GM21529 (cell line): ENCODE data around the gene PCSK4.
"Not testable (repeated sequence)": the region's sequence is repeated elsewhere in the genome, so short reads cannot be mapped to it uniquely, and the experiment has no call there.

Source experiments
- ATAC-seq: cut with Tn5 transposase; IDR thresholded peaks from one replicate; pipeline ENCODE4 v1.9.1; 2021; ENCODE audit not compliant: unreplicated experiment

PCSK4 gene

GRCh38 chr19:1505991-1506881 lies 16.1 kb upstream of the PCSK4 start:
- no peak for ATAC-seq

DNA sequence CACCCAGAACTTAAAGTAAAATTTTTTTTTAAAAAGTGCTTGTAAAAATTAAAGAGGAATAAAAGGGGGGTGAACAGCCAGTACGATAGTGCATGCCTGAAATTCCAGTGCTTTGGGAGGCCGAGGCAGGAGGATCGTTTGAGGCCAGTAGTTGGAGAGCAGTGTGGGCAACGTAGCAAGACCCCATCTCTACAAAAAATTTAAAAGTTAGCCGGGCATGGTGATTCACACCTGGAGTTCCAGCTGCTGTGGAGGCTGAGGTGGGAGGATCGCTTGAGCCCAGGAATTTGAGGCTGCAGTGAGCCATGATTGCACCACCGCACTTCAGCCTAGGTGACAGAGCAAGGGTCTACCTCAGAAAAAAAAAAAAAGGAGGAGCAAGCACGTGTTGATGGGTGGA lies 14.9 kb upstream of the PCSK4 start:
- no peak for ATAC-seq

DNA sequence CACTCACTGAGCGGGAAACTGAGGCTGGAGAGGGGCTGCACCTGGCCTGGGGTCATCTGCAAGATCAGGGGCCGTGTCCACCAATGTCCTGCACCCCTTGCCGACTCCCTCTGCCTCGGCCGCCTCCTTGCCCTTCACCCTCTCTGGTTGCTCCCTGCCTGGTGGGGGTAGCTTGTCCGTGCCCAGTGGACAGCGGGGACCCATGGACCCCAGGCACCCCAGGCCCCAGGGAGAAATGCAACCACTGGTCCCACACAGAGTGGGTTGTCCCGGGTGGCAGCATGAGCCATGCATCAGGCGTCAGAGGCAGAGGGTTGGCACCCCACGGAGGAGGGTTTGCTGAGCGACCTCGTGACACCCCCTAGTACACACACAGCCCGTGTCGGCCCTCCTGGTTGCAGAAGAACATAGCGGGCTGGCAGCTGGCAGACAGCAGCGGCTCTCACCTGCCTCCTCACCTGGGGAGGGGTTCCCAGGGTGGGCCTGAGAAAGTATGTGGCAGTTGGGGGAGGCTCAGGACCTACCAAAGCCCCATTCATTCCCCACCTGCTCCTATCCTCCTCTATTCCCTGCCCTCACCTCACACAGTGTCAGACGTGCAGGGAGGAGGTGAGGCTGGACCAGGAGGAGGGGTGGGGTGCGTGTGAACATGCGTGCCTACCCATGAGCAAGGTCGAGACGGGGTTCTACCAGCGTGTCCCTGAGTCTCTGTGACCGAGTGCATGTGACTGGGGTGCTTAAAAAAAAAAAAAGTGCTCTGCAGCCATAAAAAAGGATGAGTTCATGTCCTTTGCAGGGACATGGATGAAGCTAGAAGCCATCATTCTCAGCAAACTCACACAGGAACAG lies 14.0 kb upstream of the PCSK4 start:
- ATAC-seq: no peak

GRCh38 chr19:1503089-1503924 lies 13.2 kb upstream of the PCSK4 start:
- ATAC-seq: no peak

GRCh38 chr19:1502433-1503088 lies 12.4 kb upstream of the PCSK4 start:
- no peak for ATAC-seq

GRCh38 chr19:1501200-1501595 lies 11.0 kb upstream of the PCSK4 start:
- no peak for ATAC-seq

DNA sequence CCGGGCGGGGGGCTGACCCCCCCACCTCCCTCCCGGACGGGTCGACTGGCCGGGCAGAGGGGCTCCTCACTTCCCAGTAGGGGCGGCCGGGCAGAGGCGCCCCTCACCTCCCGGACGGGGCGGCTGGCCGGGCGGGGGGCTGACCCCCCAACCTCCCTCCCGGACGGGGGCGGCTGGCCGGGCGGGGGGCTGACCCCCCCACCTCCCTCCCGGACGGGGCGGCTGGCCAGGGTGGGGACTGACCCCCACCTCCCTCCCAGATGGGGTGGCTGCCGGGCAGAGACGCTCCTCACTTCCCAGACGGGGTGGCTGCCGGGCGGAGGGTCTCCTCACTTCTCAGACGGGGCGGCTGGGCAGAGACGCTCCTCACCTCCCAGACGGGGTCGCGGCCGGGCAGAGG lies 9.1 kb upstream of the PCSK4 start:
- not testable (repeated sequence) for ATAC-seq

DNA sequence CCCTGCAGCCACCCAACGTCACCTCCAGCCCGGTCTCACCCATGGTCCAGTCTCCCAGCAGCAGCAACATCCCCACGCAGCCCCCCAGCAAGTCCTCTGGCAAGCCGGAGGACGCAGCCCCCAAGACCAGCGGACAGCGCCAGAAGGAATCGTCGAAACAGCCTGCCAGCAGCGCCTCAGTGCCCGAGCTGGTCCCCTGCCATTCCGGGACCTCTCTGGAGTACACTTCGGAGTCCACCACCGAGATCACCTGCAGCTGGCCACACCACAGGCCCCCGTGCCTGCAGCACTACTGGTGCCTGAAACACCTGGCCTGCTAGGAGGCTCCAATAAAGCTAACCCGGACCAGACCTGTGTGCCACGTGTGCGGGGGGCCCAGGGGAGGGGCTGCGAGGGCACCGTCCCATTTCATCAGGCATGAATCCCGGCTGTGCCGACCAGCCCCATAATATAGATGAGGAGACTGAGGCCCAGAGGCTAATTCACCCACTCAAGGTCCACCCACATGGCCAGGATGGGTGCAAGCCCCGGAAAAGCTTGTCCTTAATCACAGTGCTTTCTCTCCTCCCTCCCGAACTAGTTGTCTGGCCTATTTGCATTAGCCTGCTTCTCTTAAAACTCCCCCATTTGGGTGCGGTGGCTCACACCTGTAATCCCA lies 7.6 kb upstream of the PCSK4 start:
- ATAC-seq: no peak

GRCh38 chr19:1496714-1497577 lies 6.8 kb upstream of the PCSK4 start:
- ATAC-seq: no peak

- no peak for ATAC-seq
These were observed 5.9 kb upstream of the PCSK4 start for GRCh38 chr19:1495799-1496713.

DNA sequence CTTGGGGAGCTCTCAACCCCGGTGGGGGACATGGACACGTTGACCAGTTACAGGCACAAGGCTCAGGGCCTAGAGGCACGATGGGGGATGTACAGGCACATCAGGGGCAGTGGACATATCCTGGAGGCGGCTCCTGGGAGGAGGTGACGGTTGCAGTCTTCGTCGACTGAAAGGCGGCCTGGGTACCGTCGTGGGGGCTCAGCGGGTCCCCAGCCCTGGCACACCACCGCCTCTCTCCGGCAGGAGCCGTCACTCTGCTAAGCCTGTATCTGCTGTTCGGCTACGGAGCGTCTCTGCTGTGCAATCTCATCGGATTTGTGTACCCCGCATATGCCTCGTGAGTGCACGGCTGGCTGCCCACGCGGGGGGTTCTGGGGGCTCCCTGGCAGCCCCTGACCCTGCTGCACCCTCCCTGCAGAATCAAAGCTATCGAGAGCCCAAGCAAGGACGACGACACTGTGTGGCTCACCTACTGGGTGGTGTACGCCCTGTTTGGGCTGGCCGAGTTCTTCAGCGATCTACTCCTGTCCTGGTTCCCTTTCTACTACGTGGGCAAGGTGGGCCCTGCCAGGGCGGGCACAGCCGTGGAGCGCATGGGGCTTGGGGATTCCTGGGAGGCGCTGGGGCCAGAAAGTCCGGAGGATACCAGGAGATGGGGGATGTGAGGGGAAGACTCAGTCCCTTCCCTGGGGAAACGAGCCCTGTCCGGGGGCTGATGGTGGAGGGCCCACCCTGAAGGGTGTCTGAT lies 5.1 kb upstream of the PCSK4 start:
- ATAC-seq: no peak

DNA sequence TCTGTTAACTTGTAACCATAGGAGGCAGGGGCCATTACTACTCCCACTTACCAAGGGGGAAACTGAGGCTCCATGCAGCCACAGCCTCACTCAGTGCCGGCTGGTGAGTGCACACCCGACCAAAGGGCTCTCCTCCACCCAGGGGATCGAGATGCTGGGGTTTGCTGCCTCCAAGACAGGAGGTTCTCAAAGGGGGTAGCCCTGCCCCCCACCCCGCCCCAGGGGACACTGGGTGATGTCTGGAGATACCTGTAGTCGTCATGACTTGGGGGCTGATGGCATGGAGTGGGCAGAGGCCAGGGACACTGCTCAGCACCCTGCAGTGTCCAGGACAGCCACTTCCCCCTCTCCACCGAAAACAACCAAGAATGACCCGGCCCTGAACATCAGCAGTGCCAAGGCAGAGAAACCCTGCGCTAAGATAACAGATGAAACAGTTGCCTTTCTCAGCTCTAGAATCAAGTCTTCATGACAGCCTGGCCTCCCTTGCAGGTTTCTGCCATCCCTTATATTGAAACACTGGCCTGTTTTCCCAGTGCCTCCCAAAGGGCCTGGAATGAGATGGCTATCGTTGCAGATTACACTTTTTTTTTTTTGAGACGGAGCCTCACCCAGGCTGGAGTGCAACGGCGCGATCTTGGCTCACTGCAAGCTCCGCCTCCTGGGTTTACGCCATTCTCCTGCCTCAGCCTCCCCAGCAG lies 4.1 kb upstream of the PCSK4 start:
- no peak for ATAC-seq

- ATAC-seq: no peak
These were observed 2.4 kb upstream of the PCSK4 start for GRCh38 chr19:1492474-1493006.

GRCh38 chr19:1491849-1492170 lies 1.7 kb upstream of the PCSK4 start:
- ATAC-seq: no peak

DNA sequence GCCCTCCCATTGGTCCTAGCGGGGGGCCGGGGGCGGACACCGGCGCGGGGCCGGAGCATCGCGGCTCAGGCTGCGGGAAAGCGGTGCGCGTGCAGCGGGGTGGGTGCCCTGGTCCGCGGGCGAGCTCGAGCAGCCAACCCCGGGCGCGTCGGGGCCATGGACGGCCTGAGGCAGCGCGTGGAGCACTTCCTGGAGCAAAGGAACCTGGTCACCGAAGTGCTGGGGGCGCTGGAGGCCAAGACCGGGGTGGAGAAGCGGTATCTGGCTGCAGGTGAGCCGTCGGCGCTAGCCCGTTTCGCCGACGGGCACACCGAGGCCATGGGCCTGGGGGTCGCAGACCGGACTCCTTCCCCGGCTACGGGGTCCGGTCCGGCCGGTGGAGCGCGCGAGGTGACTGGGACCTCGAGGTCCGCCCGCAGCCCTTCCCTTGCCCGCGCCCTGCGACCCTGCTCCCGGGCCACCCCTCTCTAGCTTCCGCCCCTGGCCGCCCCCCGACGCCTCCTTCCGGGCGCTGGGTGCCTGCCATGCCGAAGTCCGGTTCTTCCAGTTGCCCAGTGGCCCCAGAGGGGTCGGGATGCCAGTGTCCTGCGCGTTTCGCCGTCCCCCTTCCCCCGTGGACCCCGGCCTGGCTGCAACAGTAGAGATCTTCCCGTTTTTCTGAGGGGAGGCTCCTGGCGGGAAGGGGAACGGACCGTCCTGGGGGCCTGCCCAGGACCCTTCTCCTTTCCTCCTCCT lies 1.1 kb upstream of the PCSK4 start, which contains the start of gene REEP6:
REEP6 (plus strand) TSS at position 68 of the 735 bp plus-strand sequence; CDS start at position 157, 89 bp downstream.
- no peak for ATAC-seq
